ENCODE results near the gene TNFAIP8. TPM values are rescaled to one million over a fixed set of nuclear protein-coding genes. Genes with fewer than 3 reads are reported as not detected.

Gene TNFAIP8
- total and polyA plus RNA-seq, 9 of the 15 experiments (the other 6 are each of a cell fraction or from before 2014, with no cell fraction given): 29.9 to 52.2 (median 44.8) TPM

- no peak for TF ChIP-seq NCOA2 (IDR thresholded peaks at IDR 0.05; ENCODE audit: partially characterized antibody in 2 of 2)
- TF ChIP-seq, protein P1, sequence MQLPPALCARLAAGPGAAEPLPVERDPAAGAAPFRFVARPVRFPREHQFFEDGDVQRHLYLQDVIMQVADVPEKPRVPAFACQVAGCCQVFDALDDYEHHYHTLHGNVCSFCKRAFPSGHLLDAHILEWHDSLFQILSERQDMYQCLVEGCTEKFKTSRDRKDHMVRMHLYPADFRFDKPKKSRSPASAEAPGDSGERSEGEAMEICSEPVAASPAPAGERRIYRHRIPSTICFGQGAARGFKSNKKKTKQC (CRISPR knock-in tag; IDR thresholded peaks at IDR 0.05): no peak
- TF ChIP-seq HDAC8 (tag; IDR thresholded peaks at IDR 0.05): no peak
- TF ChIP-seq ZNF778 (CRISPR knock-in tag; IDR thresholded peaks at IDR 0.05): no peak
- no peak for TF ChIP-seq SP2 (IDR thresholded peaks at IDR 0.05; ENCODE audit: extremely low read depth, low read depth, low read length, poor library complexity, severe bottlenecking)
- TF ChIP-seq COPS2 (conservative IDR thresholded peaks at IDR 0.05): no peak
- TF ChIP-seq BRF1 (IDR thresholded peaks at IDR 0.05; ENCODE audit: borderline replicate concordance, extremely low read depth, insufficient read length): no peak
- TF ChIP-seq ZBTB34 (CRISPR knock-in tag; IDR thresholded peaks at IDR 0.05): 0 out of 2 replicates have a peak, but pooled peaks have one; percentile 1
- TF ChIP-seq SRF (CRISPR knock-in tag; IDR thresholded peaks at IDR 0.05): 0 out of 4 replicates have a peak, but pooled peaks of 1 of the 2 experiments have one; percentile 8
- TF ChIP-seq ZNF121 (CRISPR knock-in tag; conservative IDR thresholded peaks at IDR 0.05): no peak
- 0 out of 4 replicates have a peak, but pooled peaks of 1 of the 2 experiments have one; percentile 3 for TF ChIP-seq RAD21 (CRISPR knock-in tag; conservative IDR thresholded peaks at IDR 0.05 in 1 of 2, IDR thresholded peaks at IDR 0.05 in 1 of 2)
- TF ChIP-seq LEF1 (IDR thresholded peaks at IDR 0.05): 0 out of 2 replicates have a peak, but pooled peaks have one; percentile 10
- TF ChIP-seq, protein P2, sequence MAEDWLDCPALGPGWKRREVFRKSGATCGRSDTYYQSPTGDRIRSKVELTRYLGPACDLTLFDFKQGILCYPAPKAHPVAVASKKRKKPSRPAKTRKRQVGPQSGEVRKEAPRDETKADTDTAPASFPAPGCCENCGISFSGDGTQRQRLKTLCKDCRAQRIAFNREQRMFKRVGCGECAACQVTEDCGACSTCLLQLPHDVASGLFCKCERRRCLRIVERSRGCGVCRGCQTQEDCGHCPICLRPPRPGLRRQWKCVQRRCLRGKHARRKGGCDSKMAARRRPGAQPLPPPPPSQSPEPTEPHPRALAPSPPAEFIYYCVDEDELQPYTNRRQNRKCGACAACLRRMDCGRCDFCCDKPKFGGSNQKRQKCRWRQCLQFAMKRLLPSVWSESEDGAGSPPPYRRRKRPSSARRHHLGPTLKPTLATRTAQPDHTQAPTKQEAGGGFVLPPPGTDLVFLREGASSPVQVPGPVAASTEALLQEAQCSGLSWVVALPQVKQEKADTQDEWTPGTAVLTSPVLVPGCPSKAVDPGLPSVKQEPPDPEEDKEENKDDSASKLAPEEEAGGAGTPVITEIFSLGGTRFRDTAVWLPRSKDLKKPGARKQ (CRISPR knock-in tag; IDR thresholded peaks at IDR 0.05): no peak
- TF ChIP-seq RB1 (IDR thresholded peaks at IDR 0.05; ENCODE audit: low read depth): no peak
- no peak for TF ChIP-seq ERF (CRISPR knock-in tag; IDR thresholded peaks at IDR 0.05)
- TF ChIP-seq HINFP (tag; conservative IDR thresholded peaks at IDR 0.05; ENCODE audit: low read depth): no peak
- no peak for TF ChIP-seq YY1 (IDR thresholded peaks at IDR 0.05; ENCODE audit: borderline replicate concordance in 1 of 3, control insufficient read depth in 1 of 3, extremely low read depth in 1 of 3, insufficient read depth in 3 of 3, insufficient read length in 1 of 3, insufficient replicate concordance in 2 of 3, low read depth in 1 of 3, low read length in 2 of 3)
- TF ChIP-seq HLTF (IDR thresholded peaks at IDR 0.05): 0 out of 2 replicates have a peak, but pooled peaks have one; percentile 16
Measured at GRCh38 chr5:119322312-119322947, 33.4 kb upstream of the TNFAIP8 start (continued).
